ENCODE data around the gene OSBPL2. TPM values are rescaled to one million over a fixed set of nuclear protein-coding genes. Genes with fewer than 3 reads are reported as not detected.

Gene OSBPL2
- total RNA-seq, 2 donors from 2014 or later = 46.7 to 50.3 TPM

DNA sequence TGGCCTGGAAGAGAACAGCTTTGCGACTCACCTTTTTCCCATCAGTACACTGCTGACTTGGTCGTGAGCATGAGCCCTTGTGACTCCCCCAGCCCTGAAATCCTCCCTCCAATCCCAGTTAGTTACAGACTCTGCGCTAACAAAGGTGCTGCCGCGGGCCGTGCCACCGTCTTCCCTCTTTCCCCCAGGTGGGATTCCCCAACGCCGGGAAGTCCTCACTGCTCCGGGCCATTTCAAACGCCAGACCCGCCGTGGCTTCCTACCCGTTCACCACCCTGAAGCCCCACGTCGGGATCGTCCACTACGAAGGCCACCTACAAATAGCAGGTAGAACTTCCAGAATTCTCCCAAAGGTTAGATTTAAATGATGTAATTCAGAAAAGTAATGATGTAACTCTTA lies 39.4 kb upstream of the OSBPL2 start:
- H3K36me3 ChIP-seq (ENCODE audit: control insufficient read depth, insufficient read depth, low read length) = peaks cover 41% of the 10 kb centered on the region
- no peak overlapping the region for H3K4me3 ChIP-seq (ENCODE audit: low read length)
- H3K9me3 Mint-ChIP-seq = no peaks in the 10 kb centered on the region
- no peaks in the 10 kb centered on the region for H3K9me3 ChIP-seq (ENCODE audit: control insufficient read depth, low read length)
- H3K9ac ChIP-seq (ENCODE audit: extremely low read depth, low read length, poor library complexity, severe bottlenecking) = no peak overlapping the region
- H3K27ac ChIP-seq (ENCODE audit: low read depth, low read length) = no peak overlapping the region
- no peaks in the 10 kb centered on the region for H3K27me3 Mint-ChIP-seq (ENCODE audit: insufficient read depth)
- H3K4me1 ChIP-seq (ENCODE audit: control insufficient read depth, insufficient read depth, low read length) = no peaks in the 10 kb centered on the region
- TF ChIP-seq, protein P1, sequence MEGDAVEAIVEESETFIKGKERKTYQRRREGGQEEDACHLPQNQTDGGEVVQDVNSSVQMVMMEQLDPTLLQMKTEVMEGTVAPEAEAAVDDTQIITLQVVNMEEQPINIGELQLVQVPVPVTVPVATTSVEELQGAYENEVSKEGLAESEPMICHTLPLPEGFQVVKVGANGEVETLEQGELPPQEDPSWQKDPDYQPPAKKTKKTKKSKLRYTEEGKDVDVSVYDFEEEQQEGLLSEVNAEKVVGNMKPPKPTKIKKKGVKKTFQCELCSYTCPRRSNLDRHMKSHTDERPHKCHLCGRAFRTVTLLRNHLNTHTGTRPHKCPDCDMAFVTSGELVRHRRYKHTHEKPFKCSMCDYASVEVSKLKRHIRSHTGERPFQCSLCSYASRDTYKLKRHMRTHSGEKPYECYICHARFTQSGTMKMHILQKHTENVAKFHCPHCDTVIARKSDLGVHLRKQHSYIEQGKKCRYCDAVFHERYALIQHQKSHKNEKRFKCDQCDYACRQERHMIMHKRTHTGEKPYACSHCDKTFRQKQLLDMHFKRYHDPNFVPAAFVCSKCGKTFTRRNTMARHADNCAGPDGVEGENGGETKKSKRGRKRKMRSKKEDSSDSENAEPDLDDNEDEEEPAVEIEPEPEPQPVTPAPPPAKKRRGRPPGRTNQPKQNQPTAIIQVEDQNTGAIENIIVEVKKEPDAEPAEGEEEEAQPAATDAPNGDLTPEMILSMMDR (conservative IDR thresholded peaks at IDR 0.05) = no peak
- no peaks in the 10 kb centered on the region for H3K4me1 Mint-ChIP-seq
- 98 to 99% methylated on average over 18 of the region's 18 CpGs for WGBS, 2 experiments (ENCODE audit: insufficient coverage in 1 of 2, insufficient read length in 1 of 2)
- no peaks in the 10 kb centered on the region for H3K27me3 ChIP-seq (ENCODE audit: control insufficient read depth, insufficient read depth, low read length, poor library complexity, severe bottlenecking)
- peaks cover 60% of the 10 kb centered on the region for H3K36me3 Mint-ChIP-seq (ENCODE audit: low read depth)
- no peak overlapping the region for H3K4me3 Mint-ChIP-seq
- no peak for DNase-seq
- H3K27ac Mint-ChIP-seq = no peak overlapping the region

- Mint-ChIP-seq H3K4me3 (no peak overlapping the region), H3K27ac (no peak overlapping the region), H3K4me1 (no peaks in the 10 kb centered on the region), H3K27me3 (ENCODE audit: insufficient read depth) (no peaks in the 10 kb centered on the region), H3K9me3 (no peaks in the 10 kb centered on the region), H3K36me3 (ENCODE audit: low read depth) (peaks cover 58% of the 10 kb centered on the region)
- no peaks in the 10 kb centered on the region for H3K9me3 ChIP-seq (ENCODE audit: control insufficient read depth, low read length)
- no peaks in the 10 kb centered on the region for H3K4me1 ChIP-seq (ENCODE audit: control insufficient read depth, insufficient read depth, low read length)
- no peak overlapping the region for H3K4me3 ChIP-seq (ENCODE audit: low read length)
- H3K27ac ChIP-seq (ENCODE audit: low read depth, low read length) = no peak overlapping the region
- no peak for DNase-seq
- no peak overlapping the region for H3K9ac ChIP-seq (ENCODE audit: extremely low read depth, low read length, poor library complexity, severe bottlenecking)
- TF ChIP-seq, protein P1 (conservative IDR thresholded peaks at IDR 0.05) = no peak
- H3K36me3 ChIP-seq (ENCODE audit: control insufficient read depth, insufficient read depth, low read length) = peaks cover 32% of the 10 kb centered on the region
- no peaks in the 10 kb centered on the region for H3K27me3 ChIP-seq (ENCODE audit: control insufficient read depth, insufficient read depth, low read length, poor library complexity, severe bottlenecking)
- WGBS, 2 experiments (ENCODE audit: insufficient coverage in 1 of 2, insufficient read length in 1 of 2) = 94 to 96% methylated on average over 25 to 38 of the region's 38 CpGs
Measured at GRCh38 chr20:62200491-62201172, 37.7 kb upstream of the OSBPL2 start.

DNA sequence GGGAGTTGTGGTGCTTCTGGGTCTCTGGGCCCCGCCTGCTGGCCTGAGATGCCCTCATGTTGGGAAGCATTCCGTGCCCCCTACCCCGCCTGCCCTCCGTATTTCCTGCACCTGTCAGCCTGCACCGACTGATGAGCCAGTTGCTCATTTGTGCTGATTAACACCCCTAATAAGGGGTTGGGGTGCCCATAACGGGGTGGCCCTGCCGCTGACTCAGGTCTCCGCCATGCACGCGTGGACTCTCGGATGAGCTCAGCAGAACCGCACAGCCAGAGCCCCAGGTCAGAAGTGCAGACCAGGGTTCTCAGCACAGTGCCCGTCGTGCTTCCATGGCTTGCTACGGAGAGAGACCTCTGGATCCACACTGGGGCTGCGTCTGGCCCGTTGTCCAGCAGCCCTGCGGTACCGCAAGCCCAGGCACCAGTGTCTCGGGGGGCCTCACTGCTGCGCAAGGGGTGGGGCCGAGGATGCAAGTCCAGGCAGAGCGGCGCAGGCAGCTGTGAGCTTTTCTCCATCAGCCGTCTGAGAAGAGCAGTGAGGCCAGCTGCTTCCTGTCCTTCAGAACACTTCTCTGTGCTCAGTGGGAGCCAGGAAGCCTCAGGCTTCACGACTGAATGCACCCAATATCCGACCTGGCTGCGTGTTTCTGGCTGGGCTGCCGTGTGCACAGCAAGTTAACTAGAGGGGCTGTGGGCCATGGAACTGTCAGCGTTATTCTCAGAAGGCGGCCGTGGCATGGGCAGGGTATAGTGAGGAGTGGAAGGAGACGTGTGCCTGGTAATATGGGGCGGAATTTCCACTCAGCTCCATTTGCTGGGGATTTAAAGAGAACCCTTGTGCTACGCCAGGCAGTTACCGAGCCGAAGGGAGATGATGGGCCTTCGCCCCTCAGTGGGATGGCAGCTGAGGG lies 36.9 kb upstream of the OSBPL2 start:
- DNase-seq = no peak
- H3K9ac ChIP-seq (ENCODE audit: extremely low read depth, low read length, poor library complexity, severe bottlenecking) = no peak overlapping the region
- no peaks in the 10 kb centered on the region for H3K9me3 ChIP-seq (ENCODE audit: control insufficient read depth, low read length)
- WGBS, 2 experiments (ENCODE audit: insufficient coverage in 1 of 2, insufficient read length in 1 of 2) = 94% methylated on average over 31 to 38 of the region's 38 CpGs
- no peak overlapping the region for H3K4me3 ChIP-seq (ENCODE audit: low read length)
- Mint-ChIP-seq H3K9me3 (no peaks in the 10 kb centered on the region), H3K4me3 (no peak overlapping the region), H3K4me1 (no peaks in the 10 kb centered on the region), H3K27me3 (ENCODE audit: insufficient read depth) (no peaks in the 10 kb centered on the region), H3K27ac (no peak overlapping the region), H3K36me3 (ENCODE audit: low read depth) (peaks cover 56% of the 10 kb centered on the region)
- H3K27ac ChIP-seq (ENCODE audit: low read depth, low read length) = no peak overlapping the region
- peaks cover 31% of the 10 kb centered on the region for H3K36me3 ChIP-seq (ENCODE audit: control insufficient read depth, insufficient read depth, low read length)
- no peaks in the 10 kb centered on the region for H3K27me3 ChIP-seq (ENCODE audit: control insufficient read depth, insufficient read depth, low read length, poor library complexity, severe bottlenecking)
- H3K4me1 ChIP-seq (ENCODE audit: control insufficient read depth, insufficient read depth, low read length) = no peaks in the 10 kb centered on the region
- TF ChIP-seq, protein P1 (conservative IDR thresholded peaks at IDR 0.05) = no peak
